ENCODE measurements around the gene LDLRAD3.

LDLRAD3 gene

GRCh38 chr11:36131721-36132397, 188.0 kb downstream of the LDLRAD3 start:
- DNase-seq (ENCODE audit: low read depth in 2 of 2), result no peak

DNA sequence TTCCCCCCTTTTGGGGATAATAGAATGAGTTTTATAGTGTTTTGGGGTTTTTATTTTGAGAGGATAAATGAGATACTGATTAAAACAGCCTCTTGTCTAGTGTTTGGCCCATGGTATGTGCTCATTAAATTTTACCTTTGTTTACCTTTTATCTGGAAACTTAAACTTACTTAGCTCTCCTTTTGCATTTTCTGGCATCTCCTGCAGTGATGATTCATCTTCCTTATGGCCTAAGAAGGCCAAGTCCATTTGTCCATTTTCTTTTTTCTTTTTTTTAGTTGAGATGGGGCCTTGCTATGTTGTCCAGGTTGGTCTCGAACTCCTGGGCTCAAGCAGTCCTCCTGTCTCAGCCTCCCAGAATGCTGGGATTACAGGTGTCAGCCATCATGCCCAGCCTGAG, 189.1 kb downstream of the LDLRAD3 start:
- DNase-seq (ENCODE audit: low read depth in 2 of 2), result no peak

- no peak for DNase-seq (ENCODE audit: low read depth in 2 of 2)
Measured at GRCh38 chr11:36135076-36135475, 191.2 kb downstream of the LDLRAD3 start.

DNA sequence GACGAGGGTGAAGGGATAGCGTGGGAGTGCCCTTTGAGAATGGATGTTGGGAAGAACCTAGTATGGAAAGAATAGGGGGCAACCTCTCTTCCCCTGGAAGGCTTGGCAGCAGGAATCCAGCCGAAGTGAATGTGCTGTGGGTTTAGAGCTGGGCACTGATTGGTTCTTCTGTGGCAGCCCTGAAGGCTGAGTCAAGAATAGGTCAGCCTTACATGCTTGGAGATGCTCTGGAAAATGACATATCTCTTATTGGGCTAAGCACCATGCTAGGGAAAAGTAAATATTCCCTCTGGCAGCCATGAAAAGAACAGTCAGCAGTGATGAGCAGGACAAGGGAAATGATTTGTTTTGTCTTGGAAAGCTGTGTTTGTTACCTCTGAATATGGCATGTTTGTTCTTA, 195.9 kb downstream of the LDLRAD3 start:
- no peak for DNase-seq (ENCODE audit: low read depth in 2 of 2)

DNA sequence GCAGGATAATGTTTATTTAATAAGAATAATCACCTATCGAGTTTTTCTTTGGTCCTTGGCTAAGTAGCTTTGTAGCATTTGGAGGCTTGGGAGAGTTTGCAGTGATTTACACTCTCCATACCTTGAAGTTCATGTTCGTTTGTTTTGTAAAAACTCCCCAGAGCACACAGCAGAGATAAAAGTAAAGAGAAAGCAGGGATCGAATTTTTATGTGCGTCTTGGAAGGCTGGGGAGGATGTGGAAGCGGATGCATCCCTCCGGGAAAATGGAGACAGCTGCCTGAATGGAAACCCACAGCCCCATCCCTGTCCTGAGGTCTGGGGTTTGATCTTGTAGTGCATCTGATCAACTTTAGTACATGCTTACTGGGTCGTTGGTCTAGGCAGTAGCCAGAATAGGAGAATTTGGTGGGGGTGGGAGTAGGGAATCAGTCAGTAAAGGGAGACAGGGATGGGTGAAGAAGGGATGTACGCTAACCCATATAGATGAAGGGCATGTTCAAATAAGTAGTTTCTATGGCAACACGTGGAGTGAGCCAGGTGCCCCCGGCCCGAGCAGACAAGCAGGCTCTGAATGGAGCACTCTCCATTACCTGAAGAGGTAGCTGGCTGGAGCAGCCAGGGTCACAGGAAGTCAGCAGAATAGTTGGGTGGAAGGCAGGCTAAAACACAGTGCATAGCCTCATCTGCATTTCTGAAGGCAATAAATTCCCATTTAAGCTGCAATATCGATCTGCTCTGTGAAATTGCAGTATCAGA, 197.5 kb downstream of the LDLRAD3 start:
- no peak for DNase-seq (ENCODE audit: low read depth in 2 of 2)

GRCh38 chr11:36141956-36142355, 198.1 kb downstream of the LDLRAD3 start:
- no peak for DNase-seq (ENCODE audit: low read depth in 2 of 2)

- no peak for DNase-seq (ENCODE audit: low read depth in 2 of 2)
Measured at GRCh38 chr11:36142439-36142838, 198.6 kb downstream of the LDLRAD3 start.

- no peak for DNase-seq (ENCODE audit: low read depth in 2 of 2)
Measured at GRCh38 chr11:36142879-36143278, 199.0 kb downstream of the LDLRAD3 start.

DNA sequence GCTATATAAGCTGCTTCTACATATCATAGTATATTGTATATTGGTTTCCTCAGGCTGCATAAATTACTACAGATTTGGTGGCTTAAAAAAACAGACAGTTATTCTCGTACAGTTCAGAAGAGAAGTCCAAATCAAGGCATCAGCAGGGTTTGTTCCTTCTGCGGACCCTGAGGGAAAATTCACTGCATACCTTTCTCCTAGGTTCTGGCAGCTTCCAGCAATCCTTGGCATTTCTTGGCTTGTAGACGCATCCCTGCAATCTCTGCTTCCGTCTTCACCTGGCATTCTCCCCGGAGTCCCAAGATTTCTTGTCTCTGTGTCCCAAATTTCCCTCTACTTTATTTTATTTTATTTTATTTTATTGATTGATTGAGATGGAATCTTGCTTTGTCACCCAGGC, 202.6 kb downstream of the LDLRAD3 start:
- no peak for DNase-seq (ENCODE audit: low read depth in 2 of 2)

GRCh38 chr11:36147491-36147890, 203.6 kb downstream of the LDLRAD3 start:
- no peak for DNase-seq (ENCODE audit: low read depth in 2 of 2)

- no peak for DNase-seq (ENCODE audit: low read depth in 2 of 2)
Measured at GRCh38 chr11:36148701-36149100, 204.8 kb downstream of the LDLRAD3 start.

GRCh38 chr11:36149538-36150242, 205.8 kb downstream of the LDLRAD3 start:
- DNase-seq (ENCODE audit: low read depth in 2 of 2), result peak; percentile 24

DNA sequence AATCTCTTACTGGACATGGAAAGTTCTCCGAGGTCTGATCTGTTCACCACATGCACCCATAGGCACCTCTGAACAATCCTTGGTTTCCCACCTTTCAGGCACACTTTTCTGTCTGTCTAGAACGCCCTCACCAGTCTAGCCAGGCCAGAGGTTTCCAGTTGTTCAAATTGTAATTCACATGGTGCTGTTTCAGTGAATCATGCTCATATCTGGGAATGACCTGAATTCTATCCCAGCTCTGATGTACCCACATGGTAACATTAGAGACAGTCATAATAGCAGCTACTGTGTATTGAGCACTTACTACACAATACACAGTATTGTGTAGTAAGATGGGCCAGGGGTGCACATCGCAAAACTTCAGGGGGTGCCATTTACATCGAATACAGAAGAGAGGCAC, 207.1 kb downstream of the LDLRAD3 start:
- DNase-seq (ENCODE audit: low read depth in 2 of 2), result no peak

DNA sequence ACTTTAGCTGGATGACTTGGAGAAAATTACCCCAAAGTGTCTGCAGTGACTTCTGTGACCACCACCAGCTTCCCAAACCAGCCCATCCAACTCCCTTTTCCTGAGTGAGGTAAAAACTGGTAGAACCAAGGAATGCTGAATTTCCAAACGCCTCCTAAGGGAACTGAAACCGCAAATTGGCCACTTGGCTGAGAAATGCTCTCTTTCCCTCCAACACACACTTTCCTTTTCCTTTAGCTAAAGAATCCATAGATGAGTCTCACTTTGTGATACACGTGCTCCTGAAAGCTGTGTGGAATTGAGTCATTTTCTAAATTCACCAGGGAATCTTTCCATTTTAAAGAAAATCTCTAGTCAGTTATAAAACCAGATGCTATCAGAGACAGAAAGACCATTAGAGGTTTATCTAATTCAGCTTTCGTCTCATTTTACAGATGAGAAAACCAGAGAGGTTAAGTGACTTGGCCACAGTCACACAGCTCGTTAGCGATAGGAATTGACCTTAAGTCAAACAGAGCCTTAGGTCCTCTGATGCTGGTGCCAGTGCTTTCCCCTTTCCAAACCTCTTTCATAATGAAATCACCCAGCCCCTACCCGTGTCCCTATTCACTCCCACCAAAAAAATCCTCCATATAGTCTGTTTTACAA, 208.2 kb downstream of the LDLRAD3 start:
- no peak for DNase-seq (ENCODE audit: low read depth in 2 of 2)

DNA sequence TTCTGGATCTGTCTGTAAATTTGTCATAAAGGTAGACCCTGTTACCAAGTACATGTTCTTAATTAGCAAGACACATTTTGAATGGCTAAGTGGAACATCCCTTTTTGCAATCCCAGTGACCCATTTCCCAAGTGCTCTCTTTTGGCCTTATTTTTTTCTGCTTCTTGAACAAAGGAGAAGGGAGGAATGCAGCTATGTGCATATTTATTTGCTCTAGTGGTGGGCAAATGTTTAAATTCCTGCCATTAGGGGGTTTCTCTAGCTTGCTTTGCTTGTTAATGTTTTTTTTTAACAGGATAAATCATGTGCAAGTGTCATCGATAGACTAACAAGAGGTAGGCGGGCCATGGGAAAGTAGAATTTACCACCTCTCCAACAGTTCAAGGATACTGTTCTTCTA, 209.7 kb downstream of the LDLRAD3 start:
- no peak for DNase-seq (ENCODE audit: low read depth in 2 of 2)

DNA sequence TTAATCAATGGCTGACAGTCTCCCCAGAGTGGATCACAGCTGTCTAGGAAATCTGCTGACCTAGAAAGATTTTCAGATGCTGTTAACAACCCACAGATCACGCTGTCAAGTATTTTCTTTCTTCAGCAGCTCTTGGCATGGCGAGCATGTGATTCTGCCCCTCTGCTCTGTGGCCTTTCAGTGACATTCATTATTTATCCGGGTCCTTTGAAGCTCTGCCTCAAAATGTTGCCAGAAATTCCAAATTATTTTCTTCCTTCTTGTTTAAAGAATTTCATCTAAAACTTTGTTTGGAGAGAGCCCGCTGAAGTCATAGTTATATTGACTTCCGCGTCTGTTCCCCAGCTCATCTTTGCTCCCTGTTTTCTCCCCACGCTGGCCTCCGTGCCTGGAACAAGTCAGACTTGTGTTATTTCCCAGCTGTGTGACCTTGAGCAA, 211.3 kb downstream of the LDLRAD3 start:
- no peak for DNase-seq (ENCODE audit: low read depth in 2 of 2)

DNA sequence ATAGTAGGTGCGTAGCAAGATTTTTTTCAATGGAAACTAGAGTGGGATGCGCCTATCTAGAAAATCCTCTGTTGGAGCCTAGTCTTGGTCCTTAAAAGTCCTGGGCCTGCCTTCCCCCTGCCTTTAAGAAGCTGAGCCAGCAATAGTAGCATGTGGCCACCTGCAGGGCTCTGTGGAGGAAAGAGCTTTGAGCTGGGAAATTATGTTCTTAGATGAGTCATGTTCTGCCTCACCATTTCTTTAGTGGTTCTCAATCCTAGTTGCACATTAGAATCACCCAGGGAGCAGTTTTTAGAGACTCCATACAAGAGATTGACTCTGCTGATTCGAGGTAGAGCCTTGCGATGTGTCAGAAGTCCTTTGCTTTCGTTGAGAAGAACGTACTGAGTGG, 211.9 kb downstream of the LDLRAD3 start:
- no peak for DNase-seq (ENCODE audit: low read depth in 2 of 2)

DNA sequence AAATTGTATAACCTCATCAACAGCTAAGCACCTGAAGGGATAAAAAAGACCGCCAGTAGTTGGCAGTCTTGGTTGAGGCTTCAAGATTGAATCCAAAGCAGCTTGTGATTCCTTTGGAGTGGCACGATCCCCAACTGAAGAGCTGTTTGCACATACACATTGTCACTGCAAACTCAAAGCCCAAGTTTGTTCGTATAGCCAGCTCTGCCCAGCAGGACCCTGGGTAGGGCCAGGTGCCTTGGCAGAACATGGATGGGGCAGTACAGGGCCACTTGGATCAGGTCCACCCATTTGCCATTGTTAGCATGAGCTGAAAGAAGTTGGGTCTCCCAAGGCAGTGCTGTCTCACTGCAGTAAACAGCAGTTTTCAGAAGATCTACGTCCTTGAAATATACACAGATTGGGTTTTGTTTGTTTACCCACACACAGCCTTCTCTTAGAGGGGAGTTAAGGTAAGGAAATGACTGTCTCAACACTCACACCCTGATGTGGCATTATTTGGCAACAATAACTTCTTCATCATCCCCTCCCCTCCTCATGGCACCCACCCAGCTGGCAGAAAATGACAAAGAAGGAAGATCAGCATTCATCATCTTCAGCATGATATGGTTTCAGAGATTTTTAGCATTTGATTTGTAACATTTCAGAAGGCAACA, 212.4 kb downstream of the LDLRAD3 start:
- no peak for DNase-seq (ENCODE audit: low read depth in 2 of 2)

DNA sequence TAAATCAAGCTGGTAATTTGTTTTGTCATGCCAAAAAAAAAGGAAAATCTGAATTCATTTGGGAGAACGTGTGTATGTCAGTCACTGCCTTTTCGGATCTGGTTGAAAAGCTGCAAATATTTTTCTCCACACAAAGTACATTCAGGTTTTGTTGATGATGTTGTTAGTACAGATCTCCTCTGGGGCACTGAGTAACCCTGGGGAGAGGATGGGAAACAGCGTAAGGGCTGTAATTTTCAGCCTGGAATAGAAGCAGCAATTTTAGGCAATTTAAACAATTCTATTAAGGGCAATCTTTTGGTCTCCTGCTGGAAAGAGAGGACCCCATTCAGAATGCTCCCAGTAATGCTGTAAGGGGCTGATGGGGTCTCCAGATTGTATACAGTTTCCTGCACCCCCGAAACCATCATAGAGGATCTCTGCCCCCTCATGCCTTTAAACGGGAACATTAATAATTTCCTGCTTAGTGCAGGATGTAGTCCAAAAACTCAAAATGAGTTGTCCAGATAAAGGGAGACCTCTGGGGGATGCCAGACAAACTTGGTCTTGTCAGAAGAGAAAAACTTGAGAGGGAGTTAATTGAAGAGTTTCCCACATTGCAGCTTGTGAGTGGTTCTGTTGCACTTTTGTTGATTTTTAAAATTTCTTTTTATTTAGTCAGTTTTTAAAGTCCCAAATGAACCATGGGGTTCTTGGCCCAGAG, 213.1 kb downstream of the LDLRAD3 start:
- DNase-seq (ENCODE audit: low read depth in 2 of 2), result no peak

DNA sequence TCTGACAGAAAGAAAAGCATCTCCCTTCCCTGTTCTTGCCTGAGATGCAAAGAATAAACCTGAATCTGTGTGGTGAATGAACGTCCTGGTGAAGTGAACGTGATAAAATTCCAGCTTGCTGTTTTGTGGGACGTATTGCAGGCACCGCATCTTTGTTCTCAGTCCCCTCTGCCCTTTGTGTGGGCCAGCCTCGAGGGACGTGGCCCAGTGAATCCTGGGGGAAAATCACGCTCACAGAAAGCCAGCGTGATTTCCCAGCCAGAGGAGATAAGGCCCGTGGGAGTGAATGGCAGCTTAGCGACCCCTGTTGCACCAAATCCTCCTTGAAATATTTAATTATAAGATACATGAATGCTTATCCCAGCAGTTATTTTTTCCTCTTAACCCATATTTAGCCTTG, 216.2 kb downstream of the LDLRAD3 start:
- DNase-seq (ENCODE audit: low read depth in 2 of 2), result no peak

GRCh38 chr11:36161572-36161971, 217.7 kb downstream of the LDLRAD3 start:
- DNase-seq (ENCODE audit: low read depth in 2 of 2), result no peak

Measured in stimulated activated CD4-positive, alpha-beta T cell treated with anti-CD3 and anti-CD28 coated beads, Interleukin-15, amount 100 ng/mL, for 48 hours (primary cell).